WTC11 (cell line): Measurements from ENCODE around the gene SYPL1. TPM values are rescaled to one million over a fixed set of nuclear protein-coding genes. Genes with fewer than 3 reads are reported as not detected.

Experiments used
- ATAC-seq: fragments of 200-7000 bp; cut with Tn5 transposase; 2 replicates; pipeline ENCODE4 v1.10.0; 2021; ENCODE audit warnings: mild to moderate bottlenecking, moderate library complexity
- CTCF ChIA-PET: fragments of 300-600 bp; sonication (Branson Sonifier 250); formaldehyde crosslinking; loops from one replicate; lab custom pipeline; 2021; ENCODE audit warnings: antibody characterized with exemption; lab: Charles Lee
- POLR2A ChIA-PET: fragments of 350-600 bp; sonication (Branson Sonifier 250); formaldehyde crosslinking; loops from one replicate; lab custom pipeline; 2021; ENCODE audit warnings: antibody characterized with exemption; lab: Charles Lee
- DNase-seq: peaks from one replicate; pipeline ENCODE4 v3.0.0; 2021; ENCODE audit warnings: low spot score
- H3K27ac Mint-ChIP-seq: 2 replicates; pipeline ENCODE4 v1.8.0; 2021; ENCODE audit warnings: mixed read lengths
- H3K27me3 Mint-ChIP-seq: 2 replicates; pipeline ENCODE4 v1.8.0; 2021; ENCODE audit warnings: low read depth, mild to moderate bottlenecking, moderate library complexity, mixed read lengths
- H3K36me3 Mint-ChIP-seq: 2 replicates; pipeline ENCODE4 v1.8.0; 2021; ENCODE audit warnings: mixed read lengths
- H3K4me1 Mint-ChIP-seq: 2 replicates; pipeline ENCODE4 v1.8.0; 2022; ENCODE audit warnings: mixed read lengths
- H3K4me3 Mint-ChIP-seq: 2 replicates; pipeline ENCODE4 v1.8.0; 2021; ENCODE audit warnings: mild to moderate bottlenecking, moderate library complexity, mixed read lengths
- H3K9me3 Mint-ChIP-seq: 2 replicates; pipeline ENCODE4 v1.8.0; 2021; ENCODE audit warnings: mixed read lengths
- ELF4 ChIP-seq: sonication (generic); formaldehyde crosslinking; IDR thresholded peaks from 2 replicates; pipeline ENCODE4 v1.8.1; 2022; ENCODE audit warnings: low read depth, mild to moderate bottlenecking, moderate library complexity, missing genetic modification reagents
- FOXK1 ChIP-seq: sonication (generic); formaldehyde crosslinking; IDR thresholded peaks from 2 replicates; pipeline ENCODE4 v1.8.0; 2022; ENCODE audit warnings: mild to moderate bottlenecking, moderate library complexity, missing genetic modification reagents
- FOXP1 ChIP-seq: sonication (generic); formaldehyde crosslinking; IDR thresholded peaks from 2 replicates; pipeline ENCODE4 v1.8.0; 2022; ENCODE audit warnings: missing genetic modification reagents, mild to moderate bottlenecking, moderate library complexity, borderline replicate concordance
- GABPB1 ChIP-seq: sonication (generic); formaldehyde crosslinking; IDR thresholded peaks from 2 replicates; pipeline ENCODE4 v1.8.1; 2023; ENCODE audit warnings: mild to moderate bottlenecking, missing genetic modification reagents
- JAZF1 ChIP-seq: fragments of 250-450 bp; sonication (Bioruptor Pico); IDR thresholded peaks from 2 replicates; pipeline ENCODE4 v1.9.0; 2021; ENCODE audit warnings: moderate library complexity, mild to moderate bottlenecking, inconsistent platforms
- NFE2L1 ChIP-seq: sonication (generic); formaldehyde crosslinking; IDR thresholded peaks from 2 replicates; pipeline ENCODE4 v1.8.1; 2023; ENCODE audit warnings: missing genetic modification reagents
- NR3C1 ChIP-seq: sonication (generic); formaldehyde crosslinking; conservative IDR thresholded peaks from 2 replicates; pipeline ENCODE4 v1.8.1; 2023; ENCODE audit warnings: low read depth, mild to moderate bottlenecking, missing genetic modification reagents
- RELA ChIP-seq: sonication (generic); formaldehyde crosslinking; IDR thresholded peaks from 2 replicates; pipeline ENCODE4 v1.8.1; 2022; ENCODE audit warnings: missing genetic modification reagents, mild to moderate bottlenecking, borderline replicate concordance
- ZNF138 ChIP-seq: sonication (generic); formaldehyde crosslinking; conservative IDR thresholded peaks from 2 replicates; pipeline ENCODE4 v1.8.1; 2022; ENCODE audit warnings: mild to moderate bottlenecking, moderate library complexity, missing genetic modification reagents
- ZNF423 ChIP-seq: fragments of 250-450 bp; sonication (Bioruptor Pico); IDR thresholded peaks from 2 replicates; pipeline ENCODE4 v2.1.2; 2022; ENCODE audit warnings: mild to moderate bottlenecking, moderate library complexity
- ZNF671 ChIP-seq: fragments of 250-450 bp; sonication (Bioruptor Pico); IDR thresholded peaks from 2 replicates; pipeline ENCODE4 v1.8.0; 2021; ENCODE audit warnings: mild to moderate bottlenecking
- total RNA-seq: library from RNA; stranded (reverse); gene quantifications from 3 replicates; pipeline ENCODE4 v1.2.3, GENCODE V29; 2021
- TF ChIP-seq, protein P1 (sequence below): sonication (generic); formaldehyde crosslinking; IDR thresholded peaks from 2 replicates; pipeline ENCODE4 v1.8.0; 2022; ENCODE audit warnings: mild to moderate bottlenecking, missing genetic modification reagents
- TF ChIP-seq, protein P2 (sequence below): sonication (generic); formaldehyde crosslinking; IDR thresholded peaks from 2 replicates; pipeline ENCODE4 v1.8.1; 2022; ENCODE audit warnings: missing genetic modification reagents, borderline replicate concordance
- TF ChIP-seq, protein P3 (sequence below): sonication (generic); formaldehyde crosslinking; IDR thresholded peaks from 2 replicates; pipeline ENCODE4 v1.8.0; 2023; ENCODE audit warnings: missing genetic modification reagents, mild to moderate bottlenecking, borderline replicate concordance
- TF ChIP-seq, protein P4 (sequence below): sonication (generic); formaldehyde crosslinking; IDR thresholded peaks from 2 replicates; pipeline ENCODE4 v1.8.0; 2022; ENCODE audit warnings: mild to moderate bottlenecking, missing genetic modification reagents
- TF ChIP-seq, protein P5 (sequence below): sonication (generic); formaldehyde crosslinking; IDR thresholded peaks from 2 replicates; pipeline ENCODE4 v1.8.1; 2023; ENCODE audit warnings: mild to moderate bottlenecking, missing genetic modification reagents, moderate library complexity
- TF ChIP-seq, protein P6 (sequence below): fragments of 250-450 bp; sonication (Bioruptor Pico); IDR thresholded peaks from 2 replicates; pipeline ENCODE4 v1.9.0; 2021; ENCODE audit warnings: mild to moderate bottlenecking
- TF ChIP-seq, protein P7 (sequence below): sonication (generic); formaldehyde crosslinking; IDR thresholded peaks from 2 replicates; pipeline ENCODE4 v1.8.0; 2023; ENCODE audit warnings: missing genetic modification reagents

Gene SYPL1
- total RNA-seq, 1 experiment from 2014 or later: 54.8 TPM

DNA sequence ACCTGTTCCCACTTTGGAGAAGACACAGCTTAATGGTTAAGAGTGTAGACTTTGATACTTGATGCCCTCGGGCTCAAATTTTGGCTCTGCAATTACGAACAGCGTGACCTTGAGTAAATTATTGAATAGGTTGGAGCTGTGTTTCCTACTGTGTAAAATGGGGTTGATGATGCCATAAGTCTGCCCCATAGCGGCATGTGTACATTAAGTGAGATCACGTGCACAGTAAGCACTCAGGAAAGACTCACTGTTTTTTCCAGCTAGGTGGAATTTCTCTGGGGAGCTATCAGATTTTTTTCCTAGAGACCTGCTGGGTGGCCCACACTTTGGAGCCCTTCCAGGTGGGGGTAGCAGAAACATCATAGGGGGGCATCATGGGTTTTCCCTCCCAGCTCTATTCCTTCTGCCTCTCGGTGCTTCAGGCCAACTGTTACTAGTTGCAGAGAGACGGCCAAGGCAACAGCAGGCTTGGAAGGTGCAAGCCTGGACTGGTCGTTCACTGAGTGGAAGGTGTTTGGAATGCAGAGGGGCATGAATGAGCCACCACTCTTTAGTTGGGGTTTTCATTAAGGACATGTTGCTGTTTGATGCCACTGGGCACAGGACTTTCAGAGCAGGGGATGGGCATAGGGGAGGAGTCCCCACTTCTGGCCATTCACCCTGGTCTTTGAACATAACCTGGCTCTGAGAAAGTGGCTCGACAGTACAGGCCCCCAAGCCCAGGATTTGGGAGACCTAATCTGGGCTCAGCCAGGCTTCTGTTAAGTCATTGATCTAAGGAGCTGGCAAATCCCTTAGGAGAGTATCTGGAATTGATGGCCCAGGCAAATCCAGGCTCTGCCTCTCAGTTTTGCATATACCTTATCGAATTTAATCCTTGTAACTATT, 64.0 kb downstream of the SYPL1 start:
- DNase-seq (no peak), ATAC-seq (no peak)
- Mint-ChIP-seq H3K4me1 (peaks cover 4% of the 10 kb centered on the region), H3K4me3 (no peak overlapping the region), H3K9me3 (peaks cover 11% of the 10 kb centered on the region), H3K27ac (no peak overlapping the region), H3K36me3 (peaks cover 4% of the 10 kb centered on the region; the same call in 1 of the 2 replicates), H3K27me3 (no peaks in the 10 kb centered on the region; the same call in none of the 2 replicates)
- CTCF ChIA-PET: interaction anchor here (0.6 to 2.8 kb wide), 5 partner anchors 106 to 391 kb away, joined by 3 to 19 read pairs (median 7); no protein-coding TSS in a partner anchor
- POLR2A ChIA-PET: no interaction called here
- TF ChIP-seq, protein P1, sequence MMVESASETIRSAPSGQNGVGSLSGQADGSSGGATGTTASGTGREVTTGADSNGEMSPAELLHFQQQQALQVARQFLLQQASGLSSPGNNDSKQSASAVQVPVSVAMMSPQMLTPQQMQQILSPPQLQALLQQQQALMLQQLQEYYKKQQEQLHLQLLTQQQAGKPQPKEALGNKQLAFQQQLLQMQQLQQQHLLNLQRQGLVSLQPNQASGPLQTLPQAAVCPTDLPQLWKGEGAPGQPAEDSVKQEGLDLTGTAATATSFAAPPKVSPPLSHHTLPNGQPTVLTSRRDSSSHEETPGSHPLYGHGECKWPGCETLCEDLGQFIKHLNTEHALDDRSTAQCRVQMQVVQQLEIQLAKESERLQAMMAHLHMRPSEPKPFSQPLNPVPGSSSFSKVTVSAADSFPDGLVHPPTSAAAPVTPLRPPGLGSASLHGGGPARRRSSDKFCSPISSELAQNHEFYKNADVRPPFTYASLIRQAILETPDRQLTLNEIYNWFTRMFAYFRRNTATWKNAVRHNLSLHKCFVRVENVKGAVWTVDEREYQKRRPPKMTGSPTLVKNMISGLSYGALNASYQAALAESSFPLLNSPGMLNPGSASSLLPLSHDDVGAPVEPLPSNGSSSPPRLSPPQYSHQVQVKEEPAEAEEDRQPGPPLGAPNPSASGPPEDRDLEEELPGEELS: no peak
- TF ChIP-seq, protein P2, sequence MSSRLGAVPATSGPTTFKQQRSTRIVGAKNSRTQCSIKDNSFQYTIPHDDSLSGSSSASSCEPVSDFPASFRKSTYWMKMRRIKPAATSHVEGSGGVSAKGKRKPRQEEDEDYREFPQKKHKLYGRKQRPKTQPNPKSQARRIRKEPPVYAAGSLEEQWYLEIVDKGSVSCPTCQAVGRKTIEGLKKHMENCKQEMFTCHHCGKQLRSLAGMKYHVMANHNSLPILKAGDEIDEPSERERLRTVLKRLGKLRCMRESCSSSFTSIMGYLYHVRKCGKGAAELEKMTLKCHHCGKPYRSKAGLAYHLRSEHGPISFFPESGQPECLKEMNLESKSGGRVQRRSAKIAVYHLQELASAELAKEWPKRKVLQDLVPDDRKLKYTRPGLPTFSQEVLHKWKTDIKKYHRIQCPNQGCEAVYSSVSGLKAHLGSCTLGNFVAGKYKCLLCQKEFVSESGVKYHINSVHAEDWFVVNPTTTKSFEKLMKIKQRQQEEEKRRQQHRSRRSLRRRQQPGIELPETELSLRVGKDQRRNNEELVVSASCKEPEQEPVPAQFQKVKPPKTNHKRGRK (CRISPR knock-in tag): no peak
- no peak for TF ChIP-seq ELF4 (CRISPR knock-in tag)
- TF ChIP-seq, all 79 proteins: peak for 0

DNA sequence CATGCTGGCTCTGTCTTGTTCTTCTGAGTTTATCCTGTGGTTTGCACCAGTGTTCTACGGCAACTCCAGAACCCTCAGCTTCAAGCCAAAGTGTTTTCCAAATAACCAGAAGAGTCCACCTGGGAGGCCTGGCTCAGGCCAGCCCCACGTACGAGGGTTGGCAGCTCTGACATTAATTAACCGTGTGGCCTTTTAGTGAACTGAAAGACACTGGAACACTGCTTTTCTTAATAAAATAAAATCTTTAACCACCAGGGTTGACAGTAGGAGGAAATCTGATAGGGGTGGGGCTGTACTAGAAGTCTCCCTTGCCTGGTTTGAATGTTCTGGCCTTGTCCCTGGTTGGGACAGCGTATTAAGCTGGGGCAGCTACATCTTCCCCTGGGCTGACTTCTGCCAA, 64.9 kb downstream of the SYPL1 start:
- Mint-ChIP-seq H3K27me3 (no peaks in the 10 kb centered on the region; the same call in none of the 2 replicates), H3K4me1 (peaks cover 8% of the 10 kb centered on the region), H3K36me3 (peaks cover 4% of the 10 kb centered on the region; the same call in 1 of the 2 replicates), H3K27ac (no peak overlapping the region), H3K9me3 (peaks cover 11% of the 10 kb centered on the region), H3K4me3 (no peak overlapping the region)
- ChIA-PET CTCF (interaction anchor here (0.5 to 2.8 kb wide), 8 partner anchors 17 to 469 kb away, joined by 3 to 19 read pairs (median 4); no protein-coding TSS in a partner anchor), POLR2A (no interaction called here)
- ATAC-seq: no peak
- DNase-seq: no peak
- no peak for TF ChIP-seq ZNF138 (CRISPR knock-in tag)
- no peak for TF ChIP-seq GABPB1 (CRISPR knock-in tag)
- TF ChIP-seq, protein P3, sequence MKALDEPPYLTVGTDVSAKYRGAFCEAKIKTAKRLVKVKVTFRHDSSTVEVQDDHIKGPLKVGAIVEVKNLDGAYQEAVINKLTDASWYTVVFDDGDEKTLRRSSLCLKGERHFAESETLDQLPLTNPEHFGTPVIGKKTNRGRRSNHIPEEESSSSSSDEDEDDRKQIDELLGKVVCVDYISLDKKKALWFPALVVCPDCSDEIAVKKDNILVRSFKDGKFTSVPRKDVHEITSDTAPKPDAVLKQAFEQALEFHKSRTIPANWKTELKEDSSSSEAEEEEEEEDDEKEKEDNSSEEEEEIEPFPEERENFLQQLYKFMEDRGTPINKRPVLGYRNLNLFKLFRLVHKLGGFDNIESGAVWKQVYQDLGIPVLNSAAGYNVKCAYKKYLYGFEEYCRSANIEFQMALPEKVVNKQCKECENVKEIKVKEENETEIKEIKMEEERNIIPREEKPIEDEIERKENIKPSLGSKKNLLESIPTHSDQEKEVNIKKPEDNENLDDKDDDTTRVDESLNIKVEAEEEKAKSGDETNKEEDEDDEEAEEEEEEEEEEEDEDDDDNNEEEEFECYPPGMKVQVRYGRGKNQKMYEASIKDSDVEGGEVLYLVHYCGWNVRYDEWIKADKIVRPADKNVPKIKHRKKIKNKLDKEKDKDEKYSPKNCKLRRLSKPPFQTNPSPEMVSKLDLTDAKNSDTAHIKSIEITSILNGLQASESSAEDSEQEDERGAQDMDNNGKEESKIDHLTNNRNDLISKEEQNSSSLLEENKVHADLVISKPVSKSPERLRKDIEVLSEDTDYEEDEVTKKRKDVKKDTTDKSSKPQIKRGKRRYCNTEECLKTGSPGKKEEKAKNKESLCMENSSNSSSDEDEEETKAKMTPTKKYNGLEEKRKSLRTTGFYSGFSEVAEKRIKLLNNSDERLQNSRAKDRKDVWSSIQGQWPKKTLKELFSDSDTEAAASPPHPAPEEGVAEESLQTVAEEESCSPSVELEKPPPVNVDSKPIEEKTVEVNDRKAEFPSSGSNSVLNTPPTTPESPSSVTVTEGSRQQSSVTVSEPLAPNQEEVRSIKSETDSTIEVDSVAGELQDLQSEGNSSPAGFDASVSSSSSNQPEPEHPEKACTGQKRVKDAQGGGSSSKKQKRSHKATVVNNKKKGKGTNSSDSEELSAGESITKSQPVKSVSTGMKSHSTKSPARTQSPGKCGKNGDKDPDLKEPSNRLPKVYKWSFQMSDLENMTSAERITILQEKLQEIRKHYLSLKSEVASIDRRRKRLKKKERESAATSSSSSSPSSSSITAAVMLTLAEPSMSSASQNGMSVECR (CRISPR knock-in tag): no peak
- TF ChIP-seq FOXK1 (CRISPR knock-in tag): no peak
- TF ChIP-seq, protein P4, sequence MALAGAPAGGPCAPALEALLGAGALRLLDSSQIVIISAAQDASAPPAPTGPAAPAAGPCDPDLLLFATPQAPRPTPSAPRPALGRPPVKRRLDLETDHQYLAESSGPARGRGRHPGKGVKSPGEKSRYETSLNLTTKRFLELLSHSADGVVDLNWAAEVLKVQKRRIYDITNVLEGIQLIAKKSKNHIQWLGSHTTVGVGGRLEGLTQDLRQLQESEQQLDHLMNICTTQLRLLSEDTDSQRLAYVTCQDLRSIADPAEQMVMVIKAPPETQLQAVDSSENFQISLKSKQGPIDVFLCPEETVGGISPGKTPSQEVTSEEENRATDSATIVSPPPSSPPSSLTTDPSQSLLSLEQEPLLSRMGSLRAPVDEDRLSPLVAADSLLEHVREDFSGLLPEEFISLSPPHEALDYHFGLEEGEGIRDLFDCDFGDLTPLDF (CRISPR knock-in tag): no peak
- no peak for TF ChIP-seq NR3C1 (CRISPR knock-in tag)
- TF ChIP-seq, protein P2 (CRISPR knock-in tag): no peak
- no peak for TF ChIP-seq RELA (CRISPR knock-in tag)
- TF ChIP-seq ZNF671 (CRISPR knock-in tag): no peak
- TF ChIP-seq, protein P5, sequence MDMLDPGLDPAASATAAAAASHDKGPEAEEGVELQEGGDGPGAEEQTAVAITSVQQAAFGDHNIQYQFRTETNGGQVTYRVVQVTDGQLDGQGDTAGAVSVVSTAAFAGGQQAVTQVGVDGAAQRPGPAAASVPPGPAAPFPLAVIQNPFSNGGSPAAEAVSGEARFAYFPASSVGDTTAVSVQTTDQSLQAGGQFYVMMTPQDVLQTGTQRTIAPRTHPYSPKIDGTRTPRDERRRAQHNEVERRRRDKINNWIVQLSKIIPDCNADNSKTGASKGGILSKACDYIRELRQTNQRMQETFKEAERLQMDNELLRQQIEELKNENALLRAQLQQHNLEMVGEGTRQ (CRISPR knock-in tag): no peak
- TF ChIP-seq, protein P6, sequence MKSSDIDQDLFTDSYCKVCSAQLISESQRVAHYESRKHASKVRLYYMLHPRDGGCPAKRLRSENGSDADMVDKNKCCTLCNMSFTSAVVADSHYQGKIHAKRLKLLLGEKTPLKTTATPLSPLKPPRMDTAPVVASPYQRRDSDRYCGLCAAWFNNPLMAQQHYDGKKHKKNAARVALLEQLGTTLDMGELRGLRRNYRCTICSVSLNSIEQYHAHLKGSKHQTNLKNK (CRISPR knock-in tag): no peak
- no peak for TF ChIP-seq FOXP1
- no peak for TF ChIP-seq ZNF423 (CRISPR knock-in tag)
- no peak for TF ChIP-seq NFE2L1
- TF ChIP-seq, protein P7, sequence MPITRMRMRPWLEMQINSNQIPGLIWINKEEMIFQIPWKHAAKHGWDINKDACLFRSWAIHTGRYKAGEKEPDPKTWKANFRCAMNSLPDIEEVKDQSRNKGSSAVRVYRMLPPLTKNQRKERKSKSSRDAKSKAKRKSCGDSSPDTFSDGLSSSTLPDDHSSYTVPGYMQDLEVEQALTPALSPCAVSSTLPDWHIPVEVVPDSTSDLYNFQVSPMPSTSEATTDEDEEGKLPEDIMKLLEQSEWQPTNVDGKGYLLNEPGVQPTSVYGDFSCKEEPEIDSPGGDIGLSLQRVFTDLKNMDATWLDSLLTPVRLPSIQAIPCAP (CRISPR knock-in tag): no peak
- TF ChIP-seq JAZF1 (CRISPR knock-in tag): no peak
